NCI-H226 (cell line): Measurements from ENCODE around the gene ARNT2.
"Not testable (repeated sequence)": the region's sequence is repeated elsewhere in the genome, so short reads cannot be mapped to it uniquely, and the experiment has no call there.

Experiments
- DNase-seq: peaks from one replicate; pipeline ENCODE4 v3.0.0-alpha.2; 2015

ARNT2 gene

DNA sequence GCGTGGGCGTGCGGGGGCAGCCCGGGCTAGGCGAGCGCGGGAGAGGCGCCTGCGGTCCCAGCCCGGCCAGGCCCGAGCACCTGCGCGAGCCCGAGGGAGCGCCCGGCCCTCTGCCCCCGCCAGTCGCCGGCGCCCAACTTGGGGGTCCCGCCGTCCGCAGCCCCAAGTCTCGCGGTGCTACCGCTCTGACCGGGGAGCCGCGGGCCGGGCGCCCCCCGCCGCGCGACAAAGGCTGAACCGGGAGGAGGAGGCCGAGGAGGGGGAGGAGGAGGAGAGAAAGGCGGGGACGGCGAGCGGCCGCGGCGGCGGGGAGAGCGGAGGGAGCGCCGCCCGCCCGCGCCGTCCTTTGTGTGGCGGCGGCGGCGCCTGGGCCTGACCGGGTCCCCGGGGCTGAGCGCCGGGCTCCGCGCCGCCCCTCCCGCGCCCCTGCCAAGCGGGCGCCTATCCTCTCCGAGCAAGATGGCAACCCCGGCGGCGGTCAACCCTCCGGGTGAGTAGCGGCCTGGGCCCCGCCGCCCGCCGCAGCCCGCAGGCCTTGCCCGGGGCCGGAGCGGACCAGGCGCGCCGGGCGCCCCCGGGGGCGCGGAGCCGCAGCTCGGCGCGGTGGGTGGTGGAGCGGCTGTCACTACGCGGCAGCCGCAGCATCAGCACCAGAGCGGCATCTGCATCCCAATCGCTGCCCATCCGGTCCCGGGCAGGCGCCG, at the start of gene ARNT2:
ARNT2 (plus strand) TSS at position 326 of the 704 bp plus-strand sequence; CDS start at position 460, 134 bp downstream.
- DNase-seq: peak; percentile 24

DNA sequence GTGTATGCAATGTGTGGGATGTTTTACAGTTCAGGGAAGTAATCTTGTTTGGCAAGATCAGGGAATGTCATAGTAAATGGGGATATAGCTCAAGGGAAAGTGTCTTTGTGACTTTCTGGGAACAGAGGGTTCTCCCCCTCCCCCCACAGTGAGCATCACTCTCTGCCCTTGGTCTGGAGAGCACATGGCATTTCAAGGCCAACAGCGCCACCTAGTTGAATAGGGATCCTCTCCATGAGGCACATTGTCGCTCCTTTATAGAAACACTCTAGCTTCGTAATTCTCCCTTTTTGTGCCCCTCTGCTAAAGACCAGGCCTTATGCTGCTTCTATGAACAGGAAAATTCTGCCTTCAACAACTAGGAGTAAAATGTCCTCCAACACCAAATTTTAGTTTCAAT, 37.1 kb upstream of the ARNT2 start:
- no peak for DNase-seq

DNA sequence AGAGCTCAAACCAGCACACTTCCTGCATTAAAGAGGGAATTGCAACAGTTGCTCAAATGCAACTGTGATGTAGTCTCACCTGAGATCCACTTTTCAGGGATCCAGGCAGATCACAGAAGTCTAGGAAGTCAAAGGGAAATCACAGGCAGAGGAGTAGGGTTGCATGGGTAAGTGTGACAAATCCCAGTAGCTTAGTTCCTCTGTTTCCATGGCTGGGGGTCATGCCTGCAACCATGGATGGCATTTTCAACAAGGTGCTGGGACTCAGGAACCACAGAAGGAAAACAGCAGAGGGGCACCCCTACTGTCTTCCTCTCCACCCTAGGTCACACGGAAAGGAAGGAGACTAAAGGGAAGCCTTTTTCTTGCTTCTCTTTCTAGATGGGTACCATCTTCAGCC, 36.5 kb upstream of the ARNT2 start:
- DNase-seq: no peak

DNA sequence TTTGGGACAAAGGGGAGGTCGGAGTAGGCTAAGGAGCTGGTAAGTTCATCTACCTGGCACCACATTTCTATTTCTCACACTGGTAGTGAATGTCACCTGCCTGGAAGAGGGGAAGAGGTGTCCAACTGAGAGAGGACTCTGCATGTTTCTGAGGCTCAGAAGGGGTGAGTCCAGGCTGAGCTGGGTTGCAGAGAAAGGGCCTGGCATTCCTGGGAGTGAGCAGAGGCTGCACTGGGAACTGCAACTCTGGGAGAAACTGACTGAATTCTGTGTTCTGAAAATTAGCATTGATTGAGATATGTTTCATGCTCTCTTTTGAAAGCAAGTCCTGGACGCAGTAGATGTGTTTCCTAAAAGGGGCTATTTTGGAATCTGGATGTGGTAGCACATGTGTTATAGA, 32.3 kb upstream of the ARNT2 start:
- DNase-seq: no peak

DNA sequence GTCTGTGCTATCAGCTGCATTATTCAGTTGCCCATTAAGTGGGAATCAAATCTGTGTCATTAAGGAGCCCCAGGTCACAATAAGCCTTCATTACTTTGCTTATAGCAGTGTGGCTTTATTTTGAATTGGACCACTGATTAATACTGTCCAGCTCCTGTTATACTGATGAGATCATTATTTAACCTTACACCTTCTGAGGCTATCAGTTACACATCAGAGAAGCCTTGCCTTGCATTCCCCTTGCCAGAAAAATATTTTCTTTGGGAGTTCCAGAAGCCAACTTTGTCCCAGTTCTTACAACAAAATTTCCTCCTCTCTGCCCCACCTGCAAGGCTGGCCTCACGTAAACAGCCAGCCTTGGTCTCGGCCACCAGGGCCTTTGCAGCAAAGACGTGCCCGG, 29.7 kb upstream of the ARNT2 start:
- DNase-seq: no peak

DNA sequence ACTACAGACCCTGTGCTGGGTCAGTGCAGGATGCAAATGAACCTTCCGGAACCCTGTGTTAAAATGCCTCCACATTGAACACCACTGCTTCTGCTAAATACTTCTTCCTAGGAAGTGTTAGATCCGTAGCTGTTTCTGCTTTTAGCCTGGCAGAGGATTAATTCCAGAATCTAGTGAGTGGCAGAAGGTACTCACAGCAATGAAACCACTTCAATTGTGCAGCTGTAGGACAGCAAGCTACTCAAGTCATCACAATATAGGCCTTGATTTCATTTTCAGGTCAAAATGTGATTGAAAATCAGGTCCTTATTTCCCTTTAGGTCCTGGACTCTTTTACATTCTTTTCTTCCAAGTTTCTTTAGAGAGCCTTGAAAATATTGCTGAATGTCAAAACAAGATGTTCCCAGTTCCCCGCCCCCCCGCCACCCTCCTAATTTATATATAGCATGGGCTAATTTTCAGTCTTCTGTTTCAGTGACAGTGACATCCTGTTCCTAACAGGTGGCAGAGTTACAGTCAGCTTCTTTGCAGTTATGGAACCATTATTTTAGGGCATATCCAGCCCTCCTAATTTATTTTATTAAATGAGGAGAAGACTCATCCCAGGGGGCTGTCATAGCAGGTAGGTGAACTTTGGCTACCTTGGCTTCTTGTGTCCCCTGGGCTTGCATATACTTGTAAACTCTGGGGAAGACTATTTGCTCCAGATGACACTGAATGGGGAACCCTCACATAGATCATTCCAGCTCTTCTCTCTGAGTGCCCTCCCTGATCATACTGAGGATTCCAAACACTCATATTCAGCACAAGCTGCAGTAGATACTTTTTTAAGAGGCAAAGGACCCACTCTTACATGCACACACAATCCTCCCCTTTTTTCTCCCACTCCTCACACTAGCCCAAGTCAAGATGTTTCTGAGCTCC, 28.0 kb upstream of the ARNT2 start:
- no peak for DNase-seq

DNA sequence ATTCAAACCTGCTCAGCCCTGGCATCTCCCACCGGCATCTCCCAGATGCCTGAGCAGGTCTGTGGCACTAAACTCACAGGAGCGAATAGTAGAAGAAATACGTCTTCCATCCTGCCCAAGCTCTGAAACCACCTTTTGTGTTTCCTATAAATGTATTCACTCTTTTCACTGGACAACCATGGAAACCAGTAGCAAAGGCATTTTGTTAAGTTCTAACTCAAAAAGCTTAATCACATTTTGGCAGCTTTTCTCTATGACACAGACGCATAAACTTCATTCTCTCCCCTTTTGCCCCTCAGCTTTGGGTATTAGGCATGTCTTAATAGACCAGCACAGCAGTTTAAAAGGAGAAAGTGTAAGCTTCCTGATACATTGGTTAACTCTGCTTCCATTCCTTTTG, 24.5 kb upstream of the ARNT2 start:
- no peak for DNase-seq

DNA sequence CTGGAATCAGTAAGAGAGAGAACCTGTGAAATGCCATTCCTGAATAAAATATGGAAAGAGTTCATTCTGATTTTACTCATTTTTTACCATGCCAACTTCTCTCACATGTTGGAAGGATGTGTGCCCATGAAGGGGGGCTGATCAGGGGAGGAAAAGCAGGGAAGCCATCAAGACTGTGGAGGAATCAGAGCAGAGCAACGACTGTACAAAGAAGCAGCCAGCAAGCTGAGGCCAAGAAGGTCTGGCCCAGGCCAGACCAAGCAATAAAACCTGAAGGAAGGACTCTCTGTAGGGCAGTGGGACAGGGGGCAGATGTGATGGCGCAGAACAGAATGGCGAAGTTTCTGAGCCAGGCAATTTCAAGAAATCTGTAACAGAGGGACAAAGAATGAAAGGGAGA, 24.0 kb upstream of the ARNT2 start:
- no peak for DNase-seq

DNA sequence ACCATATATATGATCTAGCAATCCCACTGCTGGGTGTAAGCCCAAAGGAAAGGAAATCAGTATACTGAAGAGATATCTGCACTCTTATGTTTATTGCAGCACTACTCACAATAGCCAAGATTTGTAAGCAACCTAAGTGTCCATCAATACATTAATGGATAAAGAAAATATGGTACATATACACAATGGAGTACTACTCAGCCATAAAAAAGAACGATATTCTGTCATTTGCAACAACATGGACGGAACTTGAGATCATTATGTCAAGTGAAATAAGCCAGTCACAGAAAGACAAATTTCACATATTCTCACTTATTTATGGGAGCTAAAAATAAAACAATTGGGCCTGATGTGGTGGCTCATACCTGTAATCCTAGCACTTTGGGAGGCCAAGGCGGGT, 21.9 kb upstream of the ARNT2 start:
- DNase-seq: no peak

DNA sequence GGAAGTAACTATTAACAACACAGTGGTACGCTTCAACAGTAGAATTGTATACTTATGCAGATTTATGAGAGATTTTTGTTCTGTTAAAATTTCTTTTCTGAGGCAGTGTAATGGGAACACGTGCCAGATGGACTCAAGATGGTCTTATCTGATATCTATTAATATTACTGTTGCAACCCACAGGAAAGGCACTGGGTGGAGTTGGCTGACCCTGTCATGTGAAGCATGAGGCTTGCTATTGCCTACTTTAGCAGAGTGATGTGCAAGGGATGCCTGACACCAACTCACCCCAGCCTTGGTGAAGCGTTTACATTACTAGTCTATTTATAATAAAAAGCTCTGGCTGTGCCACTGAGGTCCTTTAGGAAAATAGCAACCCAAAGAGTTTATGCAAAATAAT, 19.8 kb upstream of the ARNT2 start:
- no peak for DNase-seq

DNA sequence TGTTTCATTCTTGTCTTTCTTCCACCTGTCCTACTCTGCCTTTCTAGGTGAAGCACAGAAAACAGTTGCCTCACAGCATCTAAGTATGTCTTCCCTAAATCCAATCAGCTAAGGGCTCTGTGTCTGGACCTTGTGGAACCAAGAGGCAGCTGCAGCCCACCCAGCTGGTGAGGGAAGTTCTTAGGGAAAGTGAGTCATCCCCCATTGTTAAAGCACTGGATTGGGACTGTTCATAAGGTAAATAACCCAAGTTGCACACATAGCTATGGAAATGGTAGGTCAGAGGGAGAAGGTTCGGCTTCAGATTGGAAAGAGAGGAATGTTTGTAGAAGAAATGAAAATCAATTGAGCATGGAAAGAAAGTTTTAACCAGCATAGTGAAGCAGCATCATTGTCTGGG, 18.0 kb upstream of the ARNT2 start:
- no peak for DNase-seq

DNA sequence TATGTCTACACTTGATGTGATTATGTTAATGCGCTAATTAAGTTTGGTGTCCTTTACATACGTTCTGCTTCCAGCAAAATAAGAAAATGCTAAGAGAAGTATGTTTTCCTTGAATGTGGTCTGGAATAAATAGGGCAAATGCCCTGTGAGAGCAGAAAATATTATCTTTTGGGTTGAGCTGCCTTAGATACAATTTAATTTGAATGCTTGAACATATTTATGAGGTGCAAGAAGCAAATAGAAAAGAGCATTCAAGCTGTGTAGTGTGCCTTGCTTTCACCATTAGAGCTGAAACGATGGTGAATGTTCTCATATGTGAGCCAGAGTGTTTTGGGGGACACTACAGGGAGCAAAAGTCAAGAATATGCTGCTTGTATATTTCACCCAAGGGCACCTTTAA, 15.9 kb upstream of the ARNT2 start:
- no peak for DNase-seq

DNA sequence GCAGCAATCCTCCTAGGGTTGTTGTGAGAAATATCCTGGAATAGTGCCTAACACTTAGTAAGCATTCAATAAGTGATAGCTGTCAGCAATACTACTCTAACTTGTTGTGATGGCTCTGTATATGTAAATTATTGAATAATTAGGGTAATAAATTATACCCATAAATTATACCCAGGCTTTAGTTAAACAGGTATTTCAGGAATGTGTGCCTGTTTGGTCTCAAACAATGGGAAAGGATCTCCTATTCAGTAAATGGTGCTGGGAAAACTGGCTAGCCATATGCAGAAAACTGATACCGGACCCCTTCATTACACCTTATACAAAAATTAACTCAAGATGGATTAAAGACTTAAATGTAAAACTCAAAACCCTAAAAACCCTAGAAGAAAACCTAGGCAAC, 14.8 kb upstream of the ARNT2 start:
- no peak for DNase-seq

DNA sequence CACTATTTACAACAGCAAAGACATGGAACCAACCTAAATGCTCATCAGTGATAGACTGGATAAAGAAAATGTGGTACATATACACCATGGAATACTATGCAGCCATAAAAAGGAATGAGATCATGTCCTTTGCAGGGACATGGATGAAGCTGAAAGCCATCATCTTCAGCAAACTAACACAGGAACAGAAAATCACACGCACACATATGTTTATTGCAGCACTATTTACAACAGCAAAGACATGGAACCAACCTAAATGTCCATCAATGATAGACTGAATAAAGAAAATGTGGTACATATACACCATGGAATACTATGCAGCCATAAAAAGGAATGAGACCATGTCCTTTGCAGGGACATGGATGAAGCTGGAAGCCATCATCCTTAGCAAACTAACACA, 13.2 kb upstream of the ARNT2 start:
- not testable (repeated sequence) for DNase-seq

DNA sequence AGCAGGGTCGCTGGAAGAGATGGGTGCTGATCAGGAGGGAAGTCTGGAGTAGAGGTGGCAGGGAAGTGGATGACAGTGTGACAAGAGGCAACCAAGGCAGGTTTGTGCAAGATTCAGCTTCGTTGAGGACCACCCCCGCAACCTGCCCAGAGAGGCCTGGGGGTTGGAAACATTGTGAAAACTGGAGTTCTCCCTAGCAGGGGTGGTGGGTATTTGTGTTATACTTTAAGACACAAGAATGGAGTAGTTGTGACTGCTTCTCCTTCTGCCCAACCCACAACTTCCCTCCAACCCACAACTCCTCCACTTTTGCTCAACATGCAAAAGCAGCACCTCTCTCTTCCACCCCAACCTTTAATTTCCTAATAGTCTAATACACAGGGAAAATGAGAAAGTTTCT, 8.6 kb upstream of the ARNT2 start:
- DNase-seq: no peak

DNA sequence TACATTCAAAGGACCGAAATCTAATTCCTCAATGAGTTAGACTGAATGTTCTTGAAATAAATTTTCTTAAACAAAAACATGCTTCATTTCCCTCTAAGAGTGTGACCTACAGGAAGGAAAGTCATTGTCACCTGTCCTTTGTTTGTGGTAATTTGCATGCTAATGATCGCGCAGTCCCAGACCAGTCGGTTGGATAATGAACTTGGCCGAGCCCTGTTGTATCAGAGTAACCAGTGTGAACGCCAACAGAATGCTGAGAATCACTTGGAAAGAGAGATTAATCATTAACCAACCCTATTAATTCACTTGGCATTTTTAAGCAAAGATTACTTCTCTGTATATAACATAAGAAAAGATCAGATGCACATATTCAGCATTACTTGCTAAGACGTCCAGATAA, 8.1 kb upstream of the ARNT2 start:
- no peak for DNase-seq

DNA sequence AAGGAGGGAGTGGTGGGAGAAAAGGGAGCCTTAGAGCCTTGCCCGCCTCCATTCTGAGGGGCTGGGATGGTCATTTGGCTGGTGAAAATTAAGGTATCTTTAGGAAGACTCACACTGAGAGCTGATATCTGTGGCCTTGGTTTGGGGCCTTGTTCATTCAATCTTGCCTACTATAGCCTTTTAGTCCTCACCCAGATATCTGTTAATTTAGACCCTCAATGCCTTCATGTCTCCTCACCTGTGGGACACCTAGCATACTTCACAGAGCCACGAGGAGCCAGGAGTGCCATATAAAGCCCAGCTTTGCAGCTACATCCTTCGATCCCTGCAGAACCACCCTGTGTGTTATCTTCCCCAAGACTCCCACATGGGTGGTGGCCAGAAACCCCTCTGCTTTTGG, 4.7 kb upstream of the ARNT2 start:
- DNase-seq: no peak

DNA sequence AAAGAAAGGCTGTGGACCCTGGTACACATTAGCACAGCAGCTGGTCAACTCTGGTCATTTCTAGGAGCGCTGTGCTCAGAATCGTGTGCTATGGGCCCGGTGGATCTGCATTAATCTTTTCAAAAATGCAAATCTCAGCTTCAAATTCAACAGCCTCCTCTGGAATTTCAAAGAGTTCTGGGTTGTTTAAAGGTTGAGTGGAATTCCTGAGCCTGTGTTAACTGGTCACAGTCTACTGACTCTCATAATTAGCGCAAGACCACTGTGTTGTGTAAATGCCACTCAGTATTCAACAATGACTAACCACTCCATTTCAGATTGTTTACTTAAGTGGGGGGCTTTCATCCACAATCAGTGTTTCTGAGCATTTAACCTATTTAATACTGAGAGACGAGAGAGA, 2.7 kb upstream of the ARNT2 start:
- no peak for DNase-seq

DNA sequence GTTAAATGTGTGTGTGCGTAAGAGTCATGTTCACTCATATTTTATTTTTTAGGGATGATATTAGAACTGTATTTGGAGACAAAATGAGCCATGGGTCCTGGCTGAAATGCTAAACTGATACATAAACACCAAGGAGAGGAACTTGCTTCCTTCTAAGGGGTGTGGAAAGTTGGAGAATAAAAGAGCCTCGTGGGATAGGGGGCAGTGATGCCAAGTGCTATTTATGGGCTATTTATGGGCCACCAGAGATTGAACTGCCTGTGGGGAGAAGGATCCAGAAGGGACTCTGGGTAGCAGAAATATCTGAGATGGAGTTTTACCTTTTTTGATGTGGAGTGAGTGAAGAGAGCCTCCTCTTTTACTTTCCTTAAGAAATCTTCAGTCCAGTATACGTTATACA, 1.8 kb upstream of the ARNT2 start:
- DNase-seq: no peak

DNA sequence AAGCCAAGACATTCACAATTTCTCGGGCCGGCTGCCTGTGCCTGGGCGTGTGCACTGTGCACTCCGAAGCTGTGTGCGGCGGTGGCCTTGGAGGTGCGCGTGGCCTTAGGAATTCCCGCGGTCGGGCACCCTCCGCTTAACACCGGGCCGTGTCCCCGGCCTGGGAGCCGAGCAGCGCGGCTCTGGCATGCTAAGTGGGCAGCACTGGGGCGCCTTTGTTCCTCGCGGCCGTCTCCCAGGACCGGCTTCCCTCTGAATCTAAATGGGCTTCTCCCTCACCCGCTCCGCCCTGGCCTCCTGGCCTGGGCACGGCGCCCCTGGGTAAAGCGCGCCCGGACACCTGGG, 498 bp upstream of the ARNT2 start:
- no peak for DNase-seq

DNA sequence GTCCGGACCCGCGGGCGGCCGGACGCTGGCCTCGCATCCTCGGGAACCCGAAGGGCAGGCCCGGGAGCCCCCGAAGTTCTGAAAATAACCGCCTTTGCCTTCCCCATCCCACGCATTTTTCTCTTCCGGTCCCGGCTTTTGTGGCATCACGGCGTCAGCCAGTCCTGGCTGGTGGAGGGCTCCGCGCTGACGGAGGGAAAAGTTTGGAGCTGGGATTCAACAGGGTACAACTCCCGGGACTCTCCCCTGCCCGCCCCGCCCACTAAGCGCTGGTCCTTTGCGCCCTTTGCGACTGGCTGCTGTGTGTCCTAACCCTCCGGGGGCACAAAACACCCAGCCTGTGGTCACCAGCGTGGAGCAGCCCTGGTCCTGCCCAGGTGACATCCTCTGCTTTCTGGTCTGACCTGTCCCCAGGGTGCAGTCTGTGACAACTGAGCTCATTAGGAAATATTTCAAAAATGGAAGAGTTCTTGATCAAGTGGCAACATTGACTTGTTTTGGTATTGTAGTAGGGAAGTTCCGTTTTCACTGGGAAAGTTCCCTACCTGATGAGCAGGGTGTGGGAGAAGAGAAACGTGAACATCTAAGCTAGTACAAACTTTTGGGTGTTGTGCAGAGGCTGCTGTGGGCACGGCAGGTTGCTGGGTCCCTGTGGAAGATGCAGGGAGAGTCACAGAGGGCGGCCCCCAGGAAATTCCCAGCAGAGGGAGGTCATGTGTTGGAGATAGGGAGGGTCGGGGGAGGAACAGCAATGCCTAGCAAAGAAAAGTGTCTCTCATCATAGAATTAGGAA, 775 bp downstream of the ARNT2 start:
- no peak for DNase-seq

DNA sequence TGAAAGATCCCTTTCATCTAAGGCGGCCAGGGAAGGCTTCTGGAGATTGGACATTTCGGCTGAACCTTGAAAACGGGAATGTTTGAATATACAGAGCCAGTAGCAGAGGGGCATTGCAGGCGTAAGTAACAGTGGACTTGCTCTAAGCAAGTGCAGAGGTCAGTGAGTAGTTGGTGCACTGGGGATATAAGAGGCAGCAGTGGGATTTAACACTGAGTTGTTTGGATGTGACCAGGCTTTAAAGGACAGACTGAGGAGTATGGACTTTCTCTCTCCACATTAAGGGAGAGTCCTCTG, 1.3 kb downstream of the ARNT2 start:
- DNase-seq: no peak

DNA sequence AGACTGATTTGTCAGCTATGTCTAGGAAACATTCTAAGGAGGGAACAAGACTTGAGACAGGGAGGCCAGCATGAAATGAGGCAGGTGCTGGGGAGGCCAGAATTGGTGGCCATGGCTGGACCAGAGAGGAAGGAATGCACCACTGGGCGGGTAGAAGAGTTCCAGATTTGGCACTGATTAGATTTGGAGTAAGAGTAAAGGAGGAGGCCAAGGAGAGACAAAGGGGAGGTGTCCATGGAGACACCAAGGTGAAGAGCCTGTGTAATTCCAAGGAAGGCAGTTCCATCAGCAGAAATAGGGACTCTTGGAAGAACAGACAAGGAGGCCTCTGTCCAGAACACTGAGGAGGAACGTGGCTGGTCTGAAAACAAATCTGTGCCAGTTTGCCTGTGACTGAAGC, 1.8 kb downstream of the ARNT2 start:
- no peak for DNase-seq

DNA sequence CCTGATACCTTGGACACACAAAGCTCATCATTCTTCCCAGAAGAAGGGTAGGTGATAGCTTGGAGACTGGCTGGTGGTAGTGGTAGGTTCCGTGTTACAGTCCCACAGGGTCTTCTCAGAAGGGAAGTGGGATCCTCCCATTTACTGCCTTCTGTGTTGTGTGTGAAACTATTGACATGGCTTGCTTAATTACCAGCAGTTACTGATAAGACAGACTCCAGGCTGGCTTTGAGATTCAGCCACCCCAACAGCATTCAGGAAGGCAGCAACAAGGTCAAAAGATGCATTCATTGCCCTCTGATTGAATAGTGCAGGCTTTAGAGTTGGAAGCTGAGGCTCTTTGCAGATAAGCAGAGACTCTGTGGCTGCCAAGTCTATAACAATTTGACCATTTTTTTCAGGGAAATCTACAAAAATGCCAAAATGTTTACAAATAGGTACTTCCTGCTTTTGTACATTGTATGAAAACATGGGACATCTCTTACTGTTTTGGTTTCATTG, 7.7 kb downstream of the ARNT2 start:
- no peak for DNase-seq
